Measurements from ENCODE around the gene QPCTL. TPM values are rescaled to one million over a fixed set of nuclear protein-coding genes. Genes with fewer than 3 reads are reported as not detected.

The QPCTL gene
- total and polyA plus RNA-seq, 2 of the 13 experiments (the other 11 are each of a cell fraction or from before 2014, with no cell fraction given): 16.0 to 19.1 TPM

GRCh38 chr19:45691516-45692186 lies 815 bp upstream of the QPCTL start, which contains the start of gene SNRPD2 (continued):
- TF ChIP-seq ARNT2 (CRISPR knock-in tag; IDR thresholded peaks at IDR 0.05; ENCODE audit: low read depth) (peak; percentile 70; the same call in 1 of the 2 replicates), ATF4 (CRISPR knock-in tag; IDR thresholded peaks at IDR 0.05) (no peak)

DNA sequence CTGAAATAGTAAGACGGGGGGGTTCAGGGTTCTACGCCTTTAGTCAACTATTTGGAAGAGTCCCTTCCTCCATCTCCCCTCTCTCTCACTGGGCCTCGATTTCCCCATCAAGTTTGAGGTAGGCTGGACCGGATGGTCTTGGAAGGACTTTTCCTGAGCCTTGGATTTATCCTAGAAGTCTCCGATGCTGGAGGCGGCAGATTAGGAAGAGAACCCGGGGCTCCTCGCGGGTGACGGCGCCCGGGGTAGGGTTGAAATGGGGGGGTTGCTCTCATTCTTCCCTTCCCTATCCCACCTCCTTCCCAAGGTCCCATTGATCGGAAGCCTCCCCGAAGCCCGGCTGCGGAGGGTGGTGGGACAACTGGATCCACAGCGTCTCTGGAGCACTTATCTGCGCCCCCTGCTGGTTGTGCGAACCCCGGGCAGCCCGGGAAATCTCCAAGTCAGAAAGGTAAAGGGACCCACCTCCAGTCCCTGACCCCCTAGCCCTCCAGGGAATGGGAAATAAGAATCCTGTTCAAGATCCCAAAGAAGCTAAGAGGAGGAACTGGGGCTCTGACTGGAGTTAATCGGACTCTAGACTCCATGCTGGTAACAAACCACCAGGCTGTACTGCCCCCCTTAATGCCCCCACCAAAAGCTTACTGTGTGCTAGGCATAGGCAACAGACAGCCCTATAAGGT lies 781 bp downstream of the QPCTL start:
- Histone ChIP-seq H3K36me3 (replicated peaks in 1 of 2; ENCODE audit: control insufficient read depth in 1 of 2, insufficient read depth in 2 of 2, low read length in 2 of 2) (peaks cover 5 to 20% of the 10 kb centered on the region in 2 experiments), H2AFZ (ENCODE audit: low read length) (no peak overlapping the region), H3K27ac (ENCODE audit: extremely low read length, insufficient read depth, low read length) (peak overlapping the region; percentile 90), H3K4me2 (ENCODE audit: low read depth, low read length) (peak overlapping the region; percentile 91), H4K20me1 (ENCODE audit: insufficient read depth, low read length) (no peaks in the 10 kb centered on the region; the same call in 1 of the 2 replicates), H3K9me3 (ENCODE audit: low read length) (no peaks in the 10 kb centered on the region), H3K79me2 (ENCODE audit: insufficient read depth, low read length) (peaks cover 21% of the 10 kb centered on the region), H3K4me3 (replicated peaks in 1 of 3; ENCODE audit: insufficient read depth in 1 of 3, low read depth in 2 of 3, low read length in 3 of 3) (peak overlapping the region; percentile 92 to 95 (median 94)), H3K27me3 (ENCODE audit: control insufficient read depth in 1 of 2, insufficient read depth in 2 of 2, low read length in 2 of 2) (no peaks in the 10 kb centered on the region; a peak in 1 of 5 replicates), H3K4me1 (ENCODE audit: insufficient read depth, low read length) (peaks cover 17% of the 10 kb centered on the region), H3K9ac (ENCODE audit: insufficient read depth, low read depth, low read length) (peak overlapping the region; percentile 95)
- BruUV-seq (replicated peaks): TSS peak; percentile 70
- DNase-seq (ENCODE audit: low spot score): peak; percentile 64
- ATAC-seq: peak; percentile 40
- intact Hi-C loops (cut with micrococcal nuclease; ENCODE audit: unreplicated experiment): loop anchor here (1.0 to 2.0 kb wide), 3 partner anchors 24 to 108 kb away; partner anchors contain the start of genes OPA3 and SIX5
- in situ Hi-C loops (cut with HindIII; ENCODE audit: extremely low pct_ligation_motif_present, low pct_unique_long_range_greater_than_20kb): no loop called here
- 2% methylated on average over 18 of the region's 22 CpGs for WGBS (ENCODE audit: low lambda C conversion rate)
- CTCF ChIA-PET (ENCODE audit: low intra/inter-chr PET ratio, low total read pairs): interaction anchor here (1.9 kb wide), 1 partner anchor 102 kb away, joined by 14 read pairs; no protein-coding TSS in a partner anchor
- FAIRE-seq: peak; percentile 49
- POLR2A ChIA-PET: interaction anchor here (0.8 to 4.0 kb wide), 14 partner anchors 8 to 109 kb away, joined by 3 to 47 read pairs (median 8); partner anchors contain the start of genes GIPR, OPA3 and SIX5
- TF ChIP-seq U2AF1 (optimal IDR thresholded peaks at IDR 0.05; ENCODE audit: low read depth, low read length) (peak; percentile 28), RAD21 (CRISPR knock-in tag; IDR thresholded peaks at IDR 0.05) (peak; percentile 45; the same call in 1 of the 2 replicates), SPEN (CRISPR knock-in tag; IDR thresholded peaks at IDR 0.05; ENCODE audit: low read depth) (no peak), WIZ (CRISPR knock-in tag; IDR thresholded peaks at IDR 0.05) (no peak), PHB2 (IDR thresholded peaks at IDR 0.05; ENCODE audit: partially characterized antibody) (no peak), PITX1 (CRISPR knock-in tag; IDR thresholded peaks at IDR 0.05) (0 out of 2 replicates have a peak, but pooled peaks have one; percentile 14), THAP11 (CRISPR knock-in tag; IDR thresholded peaks at IDR 0.05) (peak; percentile 44), TCF12 (IDR thresholded peaks at IDR 0.05) (no peak), TCF12 (CRISPR knock-in tag; IDR thresholded peaks at IDR 0.05) (0 out of 2 replicates have a peak, but pooled peaks have one; percentile 50), PCBP1 (IDR thresholded peaks at IDR 0.05; ENCODE audit: borderline replicate concordance, low read depth, low read length) (0 out of 2 replicates have a peak, but pooled peaks have one; percentile 28), CCAR2 (optimal IDR thresholded peaks at IDR 0.05; ENCODE audit: low read depth, low read length) (peak; percentile 35), ZNF235 (CRISPR knock-in tag; IDR thresholded peaks at IDR 0.05; ENCODE audit: borderline replicate concordance) (0 out of 2 replicates have a peak, but pooled peaks have one; percentile 28), ZNF720 (CRISPR knock-in tag; IDR thresholded peaks at IDR 0.05) (0 out of 2 replicates have a peak, but pooled peaks have one; percentile 58)
- TF ChIP-seq, protein P1, sequence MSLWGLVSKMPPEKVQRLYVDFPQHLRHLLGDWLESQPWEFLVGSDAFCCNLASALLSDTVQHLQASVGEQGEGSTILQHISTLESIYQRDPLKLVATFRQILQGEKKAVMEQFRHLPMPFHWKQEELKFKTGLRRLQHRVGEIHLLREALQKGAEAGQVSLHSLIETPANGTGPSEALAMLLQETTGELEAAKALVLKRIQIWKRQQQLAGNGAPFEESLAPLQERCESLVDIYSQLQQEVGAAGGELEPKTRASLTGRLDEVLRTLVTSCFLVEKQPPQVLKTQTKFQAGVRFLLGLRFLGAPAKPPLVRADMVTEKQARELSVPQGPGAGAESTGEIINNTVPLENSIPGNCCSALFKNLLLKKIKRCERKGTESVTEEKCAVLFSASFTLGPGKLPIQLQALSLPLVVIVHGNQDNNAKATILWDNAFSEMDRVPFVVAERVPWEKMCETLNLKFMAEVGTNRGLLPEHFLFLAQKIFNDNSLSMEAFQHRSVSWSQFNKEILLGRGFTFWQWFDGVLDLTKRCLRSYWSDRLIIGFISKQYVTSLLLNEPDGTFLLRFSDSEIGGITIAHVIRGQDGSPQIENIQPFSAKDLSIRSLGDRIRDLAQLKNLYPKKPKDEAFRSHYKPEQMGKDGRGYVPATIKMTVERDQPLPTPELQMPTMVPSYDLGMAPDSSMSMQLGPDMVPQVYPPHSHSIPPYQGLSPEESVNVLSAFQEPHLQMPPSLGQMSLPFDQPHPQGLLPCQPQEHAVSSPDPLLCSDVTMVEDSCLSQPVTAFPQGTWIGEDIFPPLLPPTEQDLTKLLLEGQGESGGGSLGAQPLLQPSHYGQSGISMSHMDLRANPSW (CRISPR knock-in tag; IDR thresholded peaks at IDR 0.05; ENCODE audit: borderline replicate concordance): 0 out of 2 replicates have a peak, but pooled peaks have one; percentile 36
